Activated CD4-positive, alpha-beta T cell treated with anti-CD3 and anti-CD28 coated beads, Interleukin-2, amount 50 U/mL, for 48 hours (primary cell): Measurements from ENCODE around the gene TEC.
A peak's percentile ranks its signal among the peaks of the same experiment; 100 is the strongest.

Experiments used
- DNase-seq, 2 experiments: peaks; one replicate each; pipeline ENCODE4 v3.0.0-alpha.2; 2020

TEC gene

DNA sequence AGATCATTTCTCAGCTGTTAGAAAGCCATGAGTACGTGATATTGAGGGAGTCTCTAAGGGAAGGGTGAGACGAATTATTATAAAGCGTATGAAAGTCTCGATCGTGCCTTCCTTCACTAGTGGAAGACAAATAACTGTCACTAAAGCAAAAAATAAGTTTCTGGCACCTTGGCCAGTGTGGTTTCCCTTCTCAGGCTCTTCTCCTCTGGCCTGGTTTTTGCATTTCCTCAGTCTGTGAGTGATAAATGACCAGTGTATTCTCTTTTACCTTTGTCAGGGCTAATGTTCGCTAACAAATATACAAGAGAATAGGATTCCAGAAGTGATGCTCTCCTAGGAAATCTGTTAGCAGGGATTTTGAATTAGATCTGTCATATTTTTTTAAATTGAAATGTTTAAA lies 155.2 kb downstream of the TEC start:
- DNase-seq: no peak

DNA sequence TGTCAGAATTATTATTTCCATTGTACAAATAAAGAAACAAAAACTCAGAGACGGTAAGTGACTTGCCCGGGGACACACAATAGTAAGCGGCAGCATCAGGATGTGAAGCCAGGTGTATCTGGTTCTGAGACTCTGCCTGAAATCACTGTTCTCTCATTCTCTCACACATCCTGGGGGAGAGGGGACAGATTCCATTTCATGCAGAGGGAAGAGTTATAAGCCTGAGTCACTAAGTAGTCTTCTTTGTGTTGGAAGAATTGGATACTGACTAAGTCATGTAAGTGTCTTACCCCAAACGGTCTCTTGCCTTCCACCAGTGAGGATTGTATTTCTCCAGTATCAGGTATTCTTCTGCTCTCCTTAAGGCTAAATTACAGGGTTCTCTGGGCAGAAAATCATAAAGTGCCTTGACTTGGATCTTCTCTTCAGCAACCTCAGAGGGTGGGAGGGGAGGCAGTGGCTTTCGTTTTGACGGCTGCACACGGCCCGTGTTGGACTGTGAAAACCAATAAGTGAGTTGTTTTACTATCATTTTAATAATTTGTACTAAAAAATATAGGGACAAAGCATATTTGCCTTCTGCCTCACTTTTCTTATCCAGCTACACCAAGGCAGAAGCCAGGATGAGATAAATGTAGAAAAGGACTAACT lies 157.5 kb downstream of the TEC start:
- DNase-seq: no peak

GRCh38 chr4:48110452-48110978 lies 159.1 kb downstream of the TEC start:
- no peak for DNase-seq

DNA sequence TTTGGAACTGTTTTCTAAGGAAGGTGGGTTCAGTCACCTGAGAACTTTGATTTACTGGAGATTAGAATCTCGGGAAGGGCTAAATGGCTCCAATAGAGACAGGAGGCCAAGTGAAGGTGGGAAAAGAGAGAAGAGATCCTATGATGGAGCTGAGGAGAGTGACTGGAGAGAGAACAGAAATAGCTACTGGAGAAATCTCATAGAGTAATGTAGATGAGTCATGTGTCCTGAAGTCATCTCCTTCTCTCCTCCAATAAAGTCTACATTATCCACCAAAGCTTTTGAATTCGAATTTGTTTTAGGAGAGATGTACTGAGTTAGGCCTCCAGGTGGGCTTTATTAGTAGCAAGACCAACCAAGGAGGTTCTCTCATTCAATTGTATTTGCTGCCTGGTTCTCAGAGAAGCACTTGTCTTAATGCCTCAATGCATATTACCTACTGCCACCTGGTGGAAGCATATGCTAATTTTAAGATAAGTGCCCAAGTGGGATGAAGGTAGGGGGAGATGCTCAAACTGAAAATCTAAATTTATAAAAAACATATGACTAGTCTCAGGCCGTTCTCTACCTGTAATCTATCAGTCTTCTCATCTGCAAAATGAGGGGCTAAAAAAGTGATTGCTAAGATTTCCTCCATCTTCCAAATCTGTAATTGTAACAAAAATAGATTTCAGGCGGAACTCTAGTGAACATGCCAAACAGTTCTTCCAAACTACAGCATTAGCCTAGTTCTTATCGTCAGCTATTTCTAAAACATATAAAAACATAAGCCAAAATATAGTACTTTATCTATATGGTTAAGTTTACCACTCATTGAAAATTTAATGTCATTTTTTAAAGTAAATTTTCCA lies 160.0 kb downstream of the TEC start:
- DNase-seq: no peak

DNA sequence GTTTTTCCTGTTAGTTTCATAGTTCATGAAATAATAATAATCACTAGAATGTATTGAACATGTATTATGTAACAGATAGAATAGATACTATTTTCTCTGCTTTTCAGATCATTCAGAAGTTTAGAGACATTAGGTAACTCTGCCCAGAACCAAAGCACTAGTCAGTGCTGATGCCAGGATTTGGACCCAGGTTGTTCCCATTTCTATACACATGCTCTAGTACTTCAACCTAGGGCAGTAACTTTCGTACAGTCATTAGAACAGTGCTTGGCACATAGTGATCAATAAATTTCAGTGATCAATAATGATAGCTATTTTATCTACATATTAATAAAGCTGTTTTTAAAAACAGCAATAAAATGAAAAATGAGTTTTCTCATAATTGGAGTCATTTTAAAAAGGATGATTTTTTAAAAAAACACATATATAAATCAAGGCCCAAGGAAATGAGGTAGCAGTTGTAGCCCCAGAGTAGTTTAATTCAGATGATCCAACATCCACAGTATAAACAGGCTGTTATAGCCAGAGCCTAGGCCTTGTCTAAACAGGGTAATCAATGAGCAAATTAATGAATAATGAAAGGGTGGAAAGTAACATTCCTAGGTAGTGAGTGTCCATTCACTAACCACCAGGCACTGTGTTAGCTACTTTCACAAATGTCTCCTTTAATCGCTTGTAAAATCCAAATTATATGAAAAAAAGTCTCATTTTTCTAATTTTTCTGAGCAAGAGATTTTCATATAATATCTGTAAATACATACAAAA lies 161.1 kb downstream of the TEC start:
- no peak for DNase-seq

GRCh38 chr4:48105230-48105629 lies 164.4 kb downstream of the TEC start:
- DNase-seq: no peak

- peak in 1 of 2 experiments; percentile 25 for DNase-seq
These were observed 166.0 kb downstream of the TEC start for GRCh38 chr4:48103483-48104139.

GRCh38 chr4:48102303-48102702 lies 167.3 kb downstream of the TEC start:
- no peak for DNase-seq

- no peak for DNase-seq
These were observed 169.4 kb downstream of the TEC start for GRCh38 chr4:48100256-48100655.

DNA sequence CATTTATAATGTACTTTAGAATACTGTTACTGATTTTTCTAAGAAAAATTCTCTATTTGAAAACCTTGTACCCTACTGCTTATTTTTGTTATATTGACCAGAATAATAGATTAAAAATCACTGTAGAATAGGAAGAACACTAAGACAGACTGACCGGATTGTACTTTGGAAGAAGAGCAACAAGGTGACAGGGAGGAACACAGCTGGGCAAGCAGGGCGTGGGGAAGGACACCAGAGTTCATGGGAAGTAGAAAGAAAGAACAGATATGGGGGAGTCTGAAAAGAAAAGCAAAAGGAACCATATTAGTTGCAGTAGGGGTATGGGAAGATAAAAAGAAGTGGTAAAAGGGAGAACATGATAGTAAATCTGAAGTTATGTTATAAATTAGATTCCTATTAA lies 174.2 kb downstream of the TEC start:
- DNase-seq: no peak

DNA sequence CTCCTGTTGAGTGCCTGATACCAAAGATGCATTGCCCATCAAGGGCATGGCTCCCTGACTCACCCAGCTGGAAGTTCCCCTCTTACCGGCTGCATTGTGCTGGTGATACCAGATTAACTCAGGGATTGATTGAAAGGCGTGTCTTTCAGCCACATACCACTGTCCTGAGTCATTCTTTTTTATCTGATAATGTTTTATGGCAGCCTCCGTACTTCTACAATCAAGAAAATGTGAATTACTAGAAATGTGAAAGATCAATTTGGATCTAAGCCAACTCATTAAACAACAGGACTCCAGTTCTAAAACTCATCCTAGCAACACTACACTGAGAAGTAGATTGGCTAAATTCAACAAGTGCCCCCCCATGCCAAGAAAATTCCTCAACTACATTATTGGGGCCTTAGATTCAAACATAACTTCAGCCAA lies 175.6 kb downstream of the TEC start:
- DNase-seq: peak; percentile 53 to 69

GRCh38 chr4:48090621-48091020 lies 179.0 kb downstream of the TEC start:
- DNase-seq: no peak

DNA sequence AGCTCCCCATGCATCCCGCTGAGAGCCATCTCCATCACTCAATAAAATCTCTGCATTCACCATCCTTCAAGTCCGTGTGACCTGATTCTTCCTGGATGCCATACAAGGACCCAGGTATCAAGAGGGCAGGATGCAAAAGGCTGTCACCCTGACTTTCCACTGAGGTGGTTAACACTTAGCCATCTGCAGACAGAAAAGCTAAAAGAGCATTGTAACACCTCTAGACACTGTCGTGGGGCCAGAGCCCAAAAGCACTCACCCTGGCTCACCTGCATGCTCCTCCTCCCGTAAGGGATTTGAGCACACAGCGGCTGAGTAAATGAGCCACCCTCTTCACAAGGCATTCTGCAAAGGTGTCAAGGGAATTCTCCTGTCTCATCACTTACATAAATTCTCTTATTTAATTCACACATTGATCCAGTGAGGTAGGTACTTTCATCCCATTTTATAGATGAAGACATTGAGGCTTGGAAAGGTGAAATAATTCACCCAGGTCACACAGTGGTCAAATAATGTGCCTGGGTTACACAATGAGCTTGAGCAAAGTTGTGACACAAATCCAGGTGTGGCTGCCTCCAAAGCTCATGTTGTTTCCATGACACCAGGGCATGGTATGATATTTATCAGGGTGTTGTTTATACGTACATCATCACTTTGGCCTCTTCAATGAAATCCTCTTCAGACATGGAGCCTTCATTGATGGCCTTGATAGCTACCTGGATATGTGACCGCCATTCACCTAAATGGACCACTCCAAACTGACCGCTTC lies 183.6 kb downstream of the TEC start:
- DNase-seq: no peak
